ENCODE results near the gene XPR1.

- TF ChIP-seq EZH2 (IDR thresholded peaks at IDR 0.05; ENCODE audit: insufficient read depth, low read length) = no peak
- no peak for TF ChIP-seq CTCF (IDR thresholded peaks at IDR 0.05; ENCODE audit: insufficient read depth, low read depth, low read length)
Measured at GRCh38 chr1:180642781-180643180, 11.0 kb downstream of the XPR1 start.
